HepG2 (cell line): Measurements from ENCODE around the gene MUCL3. TPM values are rescaled to one million over a fixed set of nuclear protein-coding genes. Genes with fewer than 3 reads are reported as not detected.
A peak's percentile ranks its signal among the peaks of the same experiment; 100 is the strongest.

ENCODE experiments used
- DNMT3B ChIP-seq: conservative IDR thresholded peaks from 2 replicates; pipeline ENCODE4 v1.6.1; 2016; ENCODE audit warnings: missing biosample characterization, control low read depth
- EHMT2 ChIP-seq: fragments of 200-600 bp; sonication (generic); IDR thresholded peaks from 2 replicates; pipeline ENCODE4 v1.7.0; 2017; ENCODE audit warnings: antibody characterized with exemption, low read depth, low read length, borderline replicate concordance
- JUN ChIP-seq: sonication (generic); formaldehyde crosslinking; IDR thresholded peaks from 2 replicates; pipeline ENCODE4 v1.4.0; 2020; ENCODE audit warnings: mild to moderate bottlenecking, missing genetic modification reagents
- PRDM4 ChIP-seq: sonication (generic); formaldehyde crosslinking; IDR thresholded peaks from 2 replicates; pipeline ENCODE4 v1.9.0; 2021; ENCODE audit warnings: missing genetic modification reagents, borderline replicate concordance
- SRSF1 ChIP-seq: fragments of 200-400 bp; formaldehyde crosslinking; optimal IDR thresholded peaks from 2 replicates; pipeline ENCODE3; 2017; ENCODE audit warnings: mild to moderate bottlenecking, low read depth, low read length, moderate library complexity
- TCF12 ChIP-seq, 2 experiments: fragments of 450-650 bp in 1 of 2; sonication (generic) in 1 of 2; formaldehyde crosslinking in 1 of 2; IDR thresholded peaks; 2 replicates each; pipeline versions ENCODE4 v1.6.1 to v1.8.0; 2017 to 2022; ENCODE audit warnings: antibody characterized with exemption in 1 of 2, mild to moderate bottlenecking in 1 of 2, missing genetic modification reagents in 1 of 2, moderate library complexity in 1 of 2
- ZBTB42 ChIP-seq: sonication (generic); formaldehyde crosslinking; IDR thresholded peaks from 2 replicates; pipeline ENCODE4 v1.5.0; 2020; ENCODE audit warnings: mild to moderate bottlenecking, missing genetic modification reagents
- ZNF276 ChIP-seq: sonication (generic); formaldehyde crosslinking; IDR thresholded peaks from 2 replicates; pipeline ENCODE4 v1.4.0; 2020; ENCODE audit warnings: mild to moderate bottlenecking, low read depth, missing genetic modification reagents
- ZNF574 ChIP-seq: sonication (generic); formaldehyde crosslinking; IDR thresholded peaks from 2 replicates; pipeline ENCODE4 v1.4.0; 2020; ENCODE audit warnings: missing genetic modification reagents
- ZNF646 ChIP-seq: sonication (generic); formaldehyde crosslinking; IDR thresholded peaks from 2 replicates; pipeline ENCODE4 v1.9.0; 2021; ENCODE audit warnings: mild to moderate bottlenecking, missing genetic modification reagents
- ZNF776 ChIP-seq: sonication (generic); formaldehyde crosslinking; IDR thresholded peaks from 2 replicates; pipeline ENCODE4 v1.4.0; 2020; ENCODE audit warnings: mild to moderate bottlenecking, missing genetic modification reagents
- polyA plus RNA-seq, 8 experiments: library from polyadenylated mRNA; depleted of rRNA in 3 of 8; stranded (reverse) in 7 of 8; unstranded in 1 of 8; fragments of >200 nt; fragmentation: Illumina TruSeq in 4 of 8; extraction: Trizol in 4 of 8; gene quantifications; 2 replicates each; pipeline versions ENCODE4 v1.2.1 to v1.2.3, GENCODE V29; 2011 to 2016; ENCODE audit warnings: low read depth in 4 of 8, missing spikeins in 1 of 8, mixed read lengths in 1 of 8; ENCODE audit not compliant: insufficient read depth in 1 of 8
- total RNA-seq, 5 experiments: library from RNA; depleted of rRNA; stranded (reverse); fragments of >200 nt; fragmentation: Illumina TruSeq; extraction: Trizol; gene quantifications; 2 replicates each; pipeline ENCODE4 v1.2.3, GENCODE V29; 2016; ENCODE audit warnings: low read depth in 1 of 5

MUCL3 gene
- total and polyA plus RNA-seq, 2 of the 13 experiments (the other 11 are each of a cell fraction or from before 2014, with no cell fraction given): not detected

GRCh38 chr6:30907758-30908591, 32.8 kb upstream of the MUCL3 start, which contains the start of gene GTF2H4 (continued):
- TF ChIP-seq ZNF276 (CRISPR knock-in tag) (peak; percentile 90; the same call in 1 of the 2 replicates), ZNF776 (CRISPR knock-in tag) (no peak), PRDM4 (CRISPR knock-in tag) (no peak), ZBTB42 (CRISPR knock-in tag) (0 out of 2 replicates have a peak, but pooled peaks have one; percentile 32), TCF12 (IDR thresholded peaks at IDR 0.05) (no peak), TCF12 (CRISPR knock-in tag; IDR thresholded peaks at IDR 0.05) (peak; percentile 15; the same call in 1 of the 2 replicates), DNMT3B (CRISPR knock-in tag) (0 out of 2 replicates have a peak, but pooled peaks have one; percentile 63), EHMT2 (peak; percentile 32; the same call in 1 of the 2 replicates), ZNF574 (CRISPR knock-in tag) (peak; percentile 96), SRSF1 (peak; percentile 25), JUN (CRISPR knock-in tag) (no peak), ZNF646 (CRISPR knock-in tag) (no peak)
